Activated CD4-positive, CD25-positive, alpha-beta regulatory T cell treated with anti-CD3 and anti-CD28 coated beads, Interleukin-2, amount 50 U/mL, for 72 hours (primary cell): ENCODE measurements around the gene CAVIN1.
"Not testable (repeated sequence)": the region's sequence is repeated elsewhere in the genome, so short reads cannot be mapped to it uniquely, and the experiment has no call there.

Experiments used
- DNase-seq: peaks from one replicate; pipeline ENCODE4 v3.0.0; 2021

The CAVIN1 gene

GRCh38 chr17:42429726-42430447, 6.8 kb upstream of the CAVIN1 start:
- no peak for DNase-seq

GRCh38 chr17:42428141-42428944, 5.3 kb upstream of the CAVIN1 start:
- no peak for DNase-seq

GRCh38 chr17:42424991-42425610, 2.0 kb upstream of the CAVIN1 start:
- no peak for DNase-seq

GRCh38 chr17:42423766-42424165, 710 bp upstream of the CAVIN1 start:
- DNase-seq: no peak

- peak; percentile 45 for DNase-seq
Measured at GRCh38 chr17:42422412-42422957, 571 bp downstream of the CAVIN1 start.

GRCh38 chr17:42421507-42422338, 1.3 kb downstream of the CAVIN1 start:
- no peak for DNase-seq

- no peak for DNase-seq
Measured at GRCh38 chr17:42421136-42421506, 1.9 kb downstream of the CAVIN1 start.

- not testable (repeated sequence) for DNase-seq
Measured at GRCh38 chr17:42417981-42418380, 5.1 kb downstream of the CAVIN1 start.

- peak; percentile 61 for DNase-seq
Measured at GRCh38 chr17:42414704-42415409, 8.2 kb downstream of the CAVIN1 start.

- no peak for DNase-seq
Measured at GRCh38 chr17:42413464-42414040, 9.5 kb downstream of the CAVIN1 start.

GRCh38 chr17:42411905-42412679, 11.0 kb downstream of the CAVIN1 start:
- no peak for DNase-seq

GRCh38 chr17:42411361-42411760, 11.7 kb downstream of the CAVIN1 start:
- no peak for DNase-seq

- no peak for DNase-seq
Measured at GRCh38 chr17:42410319-42410685, 12.8 kb downstream of the CAVIN1 start.

- no peak for DNase-seq
Measured at GRCh38 chr17:42409523-42410318, 13.3 kb downstream of the CAVIN1 start.

- DNase-seq: no peak
Measured at GRCh38 chr17:42408061-42408460, 15.0 kb downstream of the CAVIN1 start.

- no peak for DNase-seq
Measured at GRCh38 chr17:42407289-42407836, 15.7 kb downstream of the CAVIN1 start.

GRCh38 chr17:42406615-42407288, 16.3 kb downstream of the CAVIN1 start:
- DNase-seq: no peak

GRCh38 chr17:42405963-42406495, 17.0 kb downstream of the CAVIN1 start:
- DNase-seq: peak; percentile 88

GRCh38 chr17:42405076-42405475, 18.0 kb downstream of the CAVIN1 start:
- no peak for DNase-seq
